Transverse colon (tissue), 3 donors: ENCODE measurements around the gene ABCA7.

Experiments
- POLR2A ChIP-seq: fragments of 450-650 bp; IDR thresholded peaks from one replicate; pipeline ENCODE4 v1.6.1; 2016; ENCODE audit warnings: antibody characterized with exemption, mild to moderate bottlenecking, moderate library complexity
- TF ChIP-seq, protein P1 (sequence below), 5 experiments: fragments of 200-600 bp in 3 of 5; fragments of 450-650 bp in 2 of 5; sonication (generic) in 3 of 5; IDR thresholded peaks; 1 replicate in 2 of 5; 2 replicates in 3 of 5; pipeline ENCODE4 v1.5.1; 2016 to 2017; ENCODE audit warnings: antibody characterized with exemption in 5 of 5, inconsistent platforms in 3 of 5, mild to moderate bottlenecking in 2 of 5, moderate library complexity in 1 of 5

GRCh38 chr19:1018932-1019615 is 20.8 kb upstream of the ABCA7 start:
- TF ChIP-seq POLR2A: no peak
- TF ChIP-seq, protein P1, sequence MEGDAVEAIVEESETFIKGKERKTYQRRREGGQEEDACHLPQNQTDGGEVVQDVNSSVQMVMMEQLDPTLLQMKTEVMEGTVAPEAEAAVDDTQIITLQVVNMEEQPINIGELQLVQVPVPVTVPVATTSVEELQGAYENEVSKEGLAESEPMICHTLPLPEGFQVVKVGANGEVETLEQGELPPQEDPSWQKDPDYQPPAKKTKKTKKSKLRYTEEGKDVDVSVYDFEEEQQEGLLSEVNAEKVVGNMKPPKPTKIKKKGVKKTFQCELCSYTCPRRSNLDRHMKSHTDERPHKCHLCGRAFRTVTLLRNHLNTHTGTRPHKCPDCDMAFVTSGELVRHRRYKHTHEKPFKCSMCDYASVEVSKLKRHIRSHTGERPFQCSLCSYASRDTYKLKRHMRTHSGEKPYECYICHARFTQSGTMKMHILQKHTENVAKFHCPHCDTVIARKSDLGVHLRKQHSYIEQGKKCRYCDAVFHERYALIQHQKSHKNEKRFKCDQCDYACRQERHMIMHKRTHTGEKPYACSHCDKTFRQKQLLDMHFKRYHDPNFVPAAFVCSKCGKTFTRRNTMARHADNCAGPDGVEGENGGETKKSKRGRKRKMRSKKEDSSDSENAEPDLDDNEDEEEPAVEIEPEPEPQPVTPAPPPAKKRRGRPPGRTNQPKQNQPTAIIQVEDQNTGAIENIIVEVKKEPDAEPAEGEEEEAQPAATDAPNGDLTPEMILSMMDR (IDR thresholded peaks at IDR 0.05): no peak
